Activated CD8-positive, alpha-beta T cell treated with anti-CD3 and anti-CD28 coated beads, Interleukin-2, amount 10 ng/mL, durations not matched to agents 7 days and 5 days (primary cell): ENCODE data around the gene GPR132. TPM values are rescaled to one million over a fixed set of nuclear protein-coding genes. Genes with fewer than 3 reads are reported as not detected.

Source experiments
- ATAC-seq: fragments of 150-1000 bp; cut with Tn5 transposase; one replicate; pipeline ENCODE4 v1.10.0; 2021; ENCODE audit warnings: moderate library complexity
- CTCF ChIA-PET: fragments of 350-600 bp; sonication (Branson Sonifier 250); formaldehyde crosslinking; loops from one replicate; lab custom pipeline; 2021; ENCODE audit warnings: antibody characterized with exemption; lab: Charles Lee
- POLR2A ChIA-PET: fragments of 350-600 bp; sonication (Branson Sonifier 250); formaldehyde crosslinking; loops from one replicate; lab custom pipeline; 2021; ENCODE audit warnings: antibody characterized with exemption; lab: Charles Lee
- DNase-seq: peaks from one replicate; pipeline ENCODE4 v3.0.0-alpha.2; 2020
- H3K27ac Mint-ChIP-seq: one replicate; pipeline ENCODE4 v1.8.0; 2021; ENCODE audit warnings: mild to moderate bottlenecking, mixed read lengths
- H3K27me3 Mint-ChIP-seq: one replicate; pipeline ENCODE4 v1.8.0; 2021; ENCODE audit warnings: low read depth, mixed read lengths
- H3K36me3 Mint-ChIP-seq: one replicate; pipeline ENCODE4 v1.8.0; 2021; ENCODE audit warnings: low read depth, mixed read lengths
- H3K4me1 Mint-ChIP-seq: one replicate; pipeline ENCODE4 v1.8.0; 2021; ENCODE audit warnings: low read depth, mixed read lengths
- H3K4me3 Mint-ChIP-seq: one replicate; pipeline ENCODE4 v1.8.0; 2021; ENCODE audit warnings: mild to moderate bottlenecking, mixed read lengths
- H3K9me3 Mint-ChIP-seq: one replicate; pipeline ENCODE4 v1.8.0; 2022; ENCODE audit warnings: mixed read lengths; ENCODE audit not compliant: insufficient read depth
- total RNA-seq, 2 experiments: library from RNA; stranded (reverse); gene quantifications; one replicate each; pipeline ENCODE4 v1.2.3, GENCODE V29; 2021

GPR132 gene
- total RNA-seq, 2 experiments from 2014 or later, result 35.7 to 40.4 TPM

DNA sequence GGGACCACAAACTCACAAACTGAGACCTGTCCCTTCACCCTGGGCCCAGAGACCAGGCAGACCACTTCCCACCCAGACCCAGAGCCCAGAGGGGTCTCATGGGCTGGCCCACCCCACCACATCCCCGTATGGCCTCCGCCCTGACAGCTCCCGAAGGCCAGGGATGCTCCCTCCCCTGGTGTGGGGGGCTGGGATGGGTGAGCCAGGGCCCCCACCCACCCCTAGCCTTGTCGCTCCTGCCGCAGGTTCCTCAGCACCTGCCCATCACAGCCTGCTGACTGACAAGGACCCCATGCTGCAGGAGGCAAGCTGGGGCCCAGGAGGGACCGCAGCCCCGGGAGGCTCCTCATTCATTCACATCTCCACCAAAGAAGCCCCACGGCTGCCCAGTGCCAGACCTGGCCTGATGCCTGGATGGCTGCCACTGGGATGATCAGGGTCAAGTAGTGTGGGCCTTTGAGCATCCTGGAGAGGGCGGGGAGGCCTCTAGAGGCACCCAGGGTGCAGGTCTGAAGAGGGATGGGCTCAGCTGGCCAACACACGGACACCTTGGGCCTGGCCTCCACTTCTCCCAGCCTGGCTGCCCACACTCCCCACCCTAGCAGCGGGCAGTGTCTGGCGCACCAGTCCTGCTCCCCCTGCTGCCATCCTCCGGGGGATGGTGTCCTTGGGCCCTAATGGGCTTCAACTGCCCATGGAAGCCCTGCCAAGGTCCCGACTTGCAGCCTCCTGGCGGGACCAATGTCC is 24.7 kb upstream of the GPR132 start:
- Mint-ChIP-seq H3K9me3 (no peaks in the 10 kb centered on the region), H3K4me3 (no peak overlapping the region), H3K36me3 (no peaks in the 10 kb centered on the region), H3K4me1 (peaks cover 42% of the 10 kb centered on the region), H3K27me3 (peaks cover 9% of the 10 kb centered on the region), H3K27ac (no peak overlapping the region)
- ChIA-PET CTCF (interaction anchor here (0.6 to 7.7 kb wide), 23 partner anchors 8 to 264 kb away, joined by 3 to 134 read pairs (median 5); partner anchors contain the start of genes BRF1, CLBA1 and GPR132), POLR2A (interaction anchor here (0.7 kb wide), 1 partner anchor 24 kb away, joined by 4 read pairs; the partner anchor contains the start of gene GPR132)
- DNase-seq, result no peak
- no peak for ATAC-seq

DNA sequence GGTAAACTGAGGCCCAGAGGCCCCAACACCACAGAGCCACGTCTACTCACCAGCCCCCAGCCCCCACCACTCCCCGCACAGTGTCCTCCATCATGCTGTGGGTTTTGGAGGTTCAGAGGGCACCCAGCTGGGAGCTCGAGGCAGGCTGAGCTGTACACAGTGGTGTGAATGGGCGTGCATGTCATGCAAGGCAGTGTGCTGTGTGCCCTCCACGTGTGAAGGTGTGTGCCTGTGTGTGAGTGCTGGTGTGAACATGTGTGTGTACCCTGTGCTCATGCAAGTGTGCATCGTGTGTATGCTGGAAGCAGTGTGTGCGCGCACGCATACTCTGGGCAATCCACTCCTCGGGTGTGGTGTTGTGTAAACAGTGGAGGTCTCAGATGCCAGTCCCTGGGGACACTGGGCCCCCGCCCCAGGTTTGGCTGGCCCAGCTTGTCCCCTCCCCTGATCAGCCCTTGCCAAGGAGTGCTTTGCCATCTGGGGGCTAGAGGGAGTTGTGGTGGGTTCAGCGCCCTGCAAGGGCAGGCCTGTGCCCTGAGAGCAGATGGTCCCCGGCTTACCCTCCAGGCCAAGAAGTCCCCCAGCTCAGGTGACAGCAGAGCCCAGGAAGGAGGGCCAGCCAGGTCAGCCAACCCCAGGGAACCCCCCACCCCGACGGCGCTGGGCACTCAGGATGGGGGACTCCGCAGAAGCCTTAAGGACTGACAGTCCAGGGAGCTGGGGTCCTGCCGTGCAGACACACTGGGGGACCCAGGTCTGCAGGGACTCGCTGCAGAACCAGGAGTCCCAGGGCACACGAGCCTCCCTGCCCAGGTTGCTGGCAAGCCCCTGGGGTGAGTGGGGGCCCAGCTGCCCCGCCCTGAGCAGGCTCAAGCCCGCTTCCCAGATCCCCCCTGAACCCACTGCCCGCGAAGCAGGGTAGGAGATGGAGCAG is 23.8 kb upstream of the GPR132 start:
- Mint-ChIP-seq H3K36me3 (no peaks in the 10 kb centered on the region), H3K4me1 (peaks cover 37% of the 10 kb centered on the region), H3K27ac (no peak overlapping the region), H3K9me3 (no peaks in the 10 kb centered on the region), H3K27me3 (peaks cover 10% of the 10 kb centered on the region), H3K4me3 (peak overlapping the region; percentile 31)
- DNase-seq (no peak), ATAC-seq (no peak)
- CTCF ChIA-PET, result interaction anchor here (0.7 to 7.7 kb wide), 9 partner anchors 15 to 263 kb away, joined by 3 to 134 read pairs (median 13); partner anchors contain the start of genes BTBD6 and GPR132
- POLR2A ChIA-PET, result interaction anchor here (4.2 kb wide), 1 partner anchor 24 kb away, joined by 21 read pairs; the partner anchor contains the start of gene GPR132

DNA sequence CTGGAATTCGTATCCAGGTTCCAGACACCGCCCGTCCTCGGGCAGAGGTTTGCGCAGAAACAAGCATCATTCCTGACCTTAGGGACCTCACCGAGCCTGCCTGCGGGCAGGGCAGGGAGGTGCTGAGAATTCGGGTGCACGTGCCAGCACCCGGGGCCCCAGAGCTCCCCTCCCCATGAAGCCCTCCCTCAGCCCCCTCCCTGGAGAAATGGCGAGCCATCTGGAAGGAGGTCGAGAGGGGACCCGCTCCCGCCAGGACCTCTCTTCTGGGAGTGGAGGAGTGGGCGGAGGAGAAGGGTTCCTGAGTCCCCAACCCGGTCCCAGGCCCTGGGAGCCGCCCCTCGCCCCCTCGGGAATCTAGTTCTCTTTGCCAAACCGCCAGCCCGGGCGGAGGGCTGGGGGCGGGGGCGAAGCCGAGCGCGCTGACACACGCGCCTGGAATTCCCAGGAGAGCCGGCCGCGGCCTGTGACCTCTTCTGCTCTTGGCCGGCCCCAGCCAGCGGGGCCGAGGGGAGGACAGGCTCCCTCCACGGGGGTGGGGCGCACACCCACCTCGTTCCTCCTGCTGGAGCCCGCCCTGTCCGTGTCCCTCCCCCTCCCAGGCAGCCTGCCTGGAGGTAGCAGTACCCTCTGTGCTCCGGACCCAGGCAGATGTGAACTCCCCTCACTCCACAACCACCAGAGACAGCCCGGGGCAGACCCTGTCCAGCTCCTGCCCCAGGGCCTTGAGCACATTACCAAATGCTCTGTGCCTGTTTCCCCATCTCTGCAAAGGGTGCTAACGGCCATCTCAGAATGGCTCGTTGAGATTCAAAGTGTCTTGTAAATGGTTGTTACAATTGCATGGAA is 23.0 kb upstream of the GPR132 start:
- no peak overlapping the region for H3K27ac Mint-ChIP-seq
- H3K36me3 Mint-ChIP-seq, result no peaks in the 10 kb centered on the region
- peaks cover 14% of the 10 kb centered on the region for H3K27me3 Mint-ChIP-seq
- peak overlapping the region; percentile 60 for H3K4me3 Mint-ChIP-seq
- H3K4me1 Mint-ChIP-seq, result peaks cover 37% of the 10 kb centered on the region
- POLR2A ChIA-PET, result interaction anchor here (2.1 to 4.2 kb wide), 2 partner anchors 23 to 68 kb away, joined by 8 to 21 read pairs; partner anchors contain the start of genes CDCA4 and GPR132
- no peaks in the 10 kb centered on the region for H3K9me3 Mint-ChIP-seq
- CTCF ChIA-PET, result interaction anchor here (0.9 to 7.7 kb wide), 9 partner anchors 14 to 263 kb away, joined by 3 to 134 read pairs (median 8); partner anchors contain the start of genes BTBD6, CLBA1 and GPR132
- ATAC-seq (no peak), DNase-seq (peak; percentile 16)

DNA sequence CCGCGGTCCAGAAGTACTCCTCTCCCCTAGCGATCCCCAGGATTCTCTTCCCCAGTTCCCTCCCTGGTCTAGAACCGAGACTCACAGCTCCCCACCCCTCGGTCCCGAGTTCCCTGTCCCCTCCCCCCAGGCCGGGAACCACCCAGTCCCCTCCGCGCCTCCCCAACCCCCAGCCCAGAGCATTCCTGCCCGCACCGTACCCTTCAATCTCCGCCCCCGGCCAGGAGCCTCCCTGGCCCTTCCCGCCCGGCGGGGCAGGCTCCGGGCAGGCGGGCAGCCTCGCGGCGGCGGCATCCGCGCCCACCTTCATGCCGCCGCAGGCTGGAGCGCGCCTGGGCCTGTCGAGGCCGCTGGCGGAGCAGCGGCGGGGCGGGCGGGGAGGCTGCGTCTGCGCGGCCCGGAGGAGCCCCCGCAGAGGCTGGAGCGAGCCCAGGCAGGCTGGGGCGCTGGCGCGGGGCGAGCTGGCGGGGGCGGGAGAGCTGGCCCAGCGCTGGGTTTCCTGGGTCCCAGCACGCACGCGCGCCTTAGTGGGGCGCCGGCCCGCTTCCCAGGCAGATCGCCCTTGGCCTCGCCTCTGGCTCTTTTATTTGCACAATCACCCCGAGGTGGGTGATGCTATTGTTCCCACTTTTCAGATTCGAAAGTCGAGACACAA is 22.2 kb upstream of the GPR132 start:
- Mint-ChIP-seq H3K27ac (no peak overlapping the region), H3K36me3 (no peaks in the 10 kb centered on the region), H3K4me3 (peak overlapping the region; percentile 74), H3K4me1 (peaks cover 34% of the 10 kb centered on the region), H3K9me3 (no peaks in the 10 kb centered on the region), H3K27me3 (peaks cover 18% of the 10 kb centered on the region)
- CTCF ChIA-PET, result interaction anchor here (0.9 to 7.7 kb wide), 16 partner anchors 13 to 320 kb away, joined by 3 to 134 read pairs (median 4); partner anchors contain the start of genes BTBD6, CLBA1 and GPR132
- ATAC-seq (peak; percentile 13), DNase-seq (no peak)
- POLR2A ChIA-PET, result interaction anchor here (1.0 to 4.2 kb wide), 5 partner anchors 15 to 67 kb away, joined by 3 to 21 read pairs (median 6); partner anchors contain the start of genes CDCA4 and GPR132

GRCh38 chr14:105086833-105087307 is 21.6 kb upstream of the GPR132 start:
- CTCF ChIA-PET, result interaction anchor here (0.5 to 7.7 kb wide), 17 partner anchors 13 to 320 kb away, joined by 3 to 134 read pairs (median 3); partner anchors contain the start of genes BTBD6, CDCA4, CLBA1 and GPR132
- ATAC-seq, result peak; percentile 90
- peaks cover 19% of the 10 kb centered on the region for H3K27me3 Mint-ChIP-seq
- H3K9me3 Mint-ChIP-seq, result no peaks in the 10 kb centered on the region
- peaks cover 31% of the 10 kb centered on the region for H3K4me1 Mint-ChIP-seq
- peak overlapping the region; percentile 74 for H3K4me3 Mint-ChIP-seq
- POLR2A ChIA-PET, result interaction anchor here (1.0 to 4.2 kb wide), 5 partner anchors 15 to 67 kb away, joined by 3 to 21 read pairs (median 6); partner anchors contain the start of genes CDCA4 and GPR132
- H3K27ac Mint-ChIP-seq, result no peak overlapping the region
- H3K36me3 Mint-ChIP-seq, result no peaks in the 10 kb centered on the region
- DNase-seq, result peak; percentile 90

- peaks cover 23% of the 10 kb centered on the region for H3K27me3 Mint-ChIP-seq
- no peaks in the 10 kb centered on the region for H3K36me3 Mint-ChIP-seq
- H3K4me3 Mint-ChIP-seq, result no peak overlapping the region
- H3K4me1 Mint-ChIP-seq, result peaks cover 30% of the 10 kb centered on the region
- ATAC-seq, result no peak
- ChIA-PET POLR2A (interaction anchor here (4.2 kb wide), 1 partner anchor 21 kb away, joined by 21 read pairs; the partner anchor contains the start of gene GPR132), CTCF (interaction anchor here (1.1 to 7.7 kb wide), 6 partner anchors 12 to 65 kb away, joined by 3 to 134 read pairs (median 16); partner anchors contain the start of genes CDCA4 and GPR132)
- no peak overlapping the region for H3K27ac Mint-ChIP-seq
- no peaks in the 10 kb centered on the region for H3K9me3 Mint-ChIP-seq
- no peak for DNase-seq
Measured at GRCh38 chr14:105085766-105086165, 20.5 kb upstream of the GPR132 start.

- no peak for ATAC-seq
- no peaks in the 10 kb centered on the region for H3K9me3 Mint-ChIP-seq
- no peaks in the 10 kb centered on the region for H3K36me3 Mint-ChIP-seq
- CTCF ChIA-PET, result interaction anchor here (4.0 to 7.7 kb wide), 3 partner anchors 11 to 40 kb away, joined by 28 to 134 read pairs (median 97); partner anchors contain the start of gene GPR132
- peaks cover 26% of the 10 kb centered on the region for H3K4me1 Mint-ChIP-seq
- H3K27me3 Mint-ChIP-seq, result peaks cover 28% of the 10 kb centered on the region
- POLR2A ChIA-PET, result interaction anchor here (4.2 kb wide), 1 partner anchor 20 kb away, joined by 21 read pairs; the partner anchor contains the start of gene GPR132
- H3K4me3 Mint-ChIP-seq, result no peak overlapping the region
- no peak overlapping the region for H3K27ac Mint-ChIP-seq
- DNase-seq, result no peak
Measured at GRCh38 chr14:105084741-105085571, 19.7 kb upstream of the GPR132 start.

DNA sequence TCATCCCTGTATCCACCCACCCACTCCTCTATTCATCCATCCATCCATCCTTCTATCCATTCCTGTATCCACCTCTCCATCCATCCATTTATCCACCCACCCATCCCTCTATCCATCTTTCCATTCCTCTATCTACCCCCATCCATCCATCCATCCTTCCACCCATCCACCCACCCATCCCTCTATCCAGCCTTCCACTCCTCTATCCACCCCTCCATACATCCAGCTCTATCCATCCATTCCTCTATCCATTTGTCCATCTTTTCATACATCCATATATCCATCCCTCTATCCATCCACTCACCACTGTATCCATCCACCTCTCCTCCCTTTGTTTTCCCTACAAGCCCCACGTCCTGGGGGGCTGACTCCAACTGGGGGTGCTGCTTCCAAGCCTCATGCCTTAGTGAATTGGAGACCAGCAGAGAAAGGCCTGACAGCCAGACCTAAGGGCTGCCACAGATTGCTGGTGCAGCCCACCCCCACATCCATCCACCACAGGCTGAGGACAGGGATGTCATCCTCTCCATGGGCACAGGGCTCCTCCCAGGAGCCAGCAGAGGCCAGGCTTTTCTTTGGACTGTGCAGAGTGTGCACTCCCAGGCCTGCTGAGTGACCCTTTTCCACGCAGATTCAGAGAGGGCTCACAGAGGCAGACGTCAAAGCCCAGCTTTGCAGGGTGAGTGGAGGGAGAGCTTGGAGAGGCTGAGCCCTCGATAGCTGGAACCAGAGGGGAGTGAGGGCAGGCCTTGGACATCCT is 18.9 kb upstream of the GPR132 start:
- Mint-ChIP-seq H3K27ac (no peak overlapping the region), H3K27me3 (peaks cover 28% of the 10 kb centered on the region), H3K4me1 (peaks cover 26% of the 10 kb centered on the region), H3K4me3 (no peak overlapping the region), H3K36me3 (no peaks in the 10 kb centered on the region), H3K9me3 (no peaks in the 10 kb centered on the region)
- no peak for ATAC-seq
- ChIA-PET CTCF (interaction anchor here (7.7 kb wide), 1 partner anchor 10 kb away, joined by 97 read pairs; no protein-coding TSS in a partner anchor), POLR2A (interaction anchor here (4.2 kb wide), 1 partner anchor 19 kb away, joined by 21 read pairs; the partner anchor contains the start of gene GPR132)
- DNase-seq, result no peak
